ENCODE data around the gene CLBA1.

CLBA1 gene

GRCh38 chr14:105005329-105005928 is 19.8 kb downstream of the CLBA1 start:
- H3K4me1 Mint-ChIP-seq = peaks cover 8% of the 10 kb centered on the region
- H3K9me3 Mint-ChIP-seq = no peaks in the 10 kb centered on the region
- H3K4me3 Mint-ChIP-seq = no peak overlapping the region
- peaks cover 12% of the 10 kb centered on the region for H3K36me3 Mint-ChIP-seq (ENCODE audit: low read depth)
- no peak overlapping the region for H3K27ac Mint-ChIP-seq
- TF ChIP-seq CTCF (IDR thresholded peaks at IDR 0.05; ENCODE audit: unreplicated experiment in 3 of 3) = no peak
- H3K27me3 Mint-ChIP-seq (ENCODE audit: low read depth) = no peaks in the 10 kb centered on the region

DNA sequence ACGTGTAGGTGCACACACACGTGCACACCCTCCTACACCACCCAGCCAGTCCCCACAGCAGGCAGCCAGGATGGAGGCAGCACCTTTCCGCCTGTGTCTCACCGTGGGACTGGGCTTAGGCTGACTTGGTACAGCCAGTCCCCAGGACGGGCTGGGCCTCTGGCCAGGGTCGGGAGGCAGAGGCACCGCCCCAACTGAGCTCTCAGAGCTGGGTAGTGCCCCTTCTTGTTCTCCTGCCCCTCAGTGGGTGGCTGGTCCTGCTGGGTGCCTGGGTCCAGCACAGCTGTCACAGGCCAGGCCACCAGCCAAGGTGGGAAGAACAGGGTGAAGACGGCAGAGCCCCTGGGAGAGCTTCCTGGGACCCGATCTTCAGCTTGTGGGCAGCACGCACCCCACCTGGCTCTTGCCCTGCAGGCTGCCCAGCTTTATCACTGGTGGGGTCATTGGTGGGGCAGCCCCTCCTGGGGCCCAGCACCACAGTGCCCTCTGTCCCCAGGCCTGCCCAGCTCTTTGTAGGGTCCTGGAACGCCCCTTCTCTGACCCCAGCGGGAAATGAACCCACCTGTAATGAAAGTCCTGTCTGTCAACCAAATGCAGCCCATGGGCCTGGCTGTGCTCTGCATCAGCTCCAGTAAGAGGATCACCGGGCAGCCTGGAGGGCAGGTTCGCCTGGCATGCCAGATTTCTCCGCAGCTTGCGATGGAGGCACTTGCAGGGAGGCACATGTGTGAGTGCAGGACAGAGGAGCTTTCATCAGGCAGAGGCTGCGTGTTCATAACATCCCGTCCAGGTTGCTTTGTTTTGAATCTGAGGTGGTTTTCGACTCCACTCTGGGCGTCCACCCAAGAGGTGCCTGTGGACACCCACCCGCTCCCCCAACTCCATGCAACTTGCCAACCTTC is 20.6 kb downstream of the CLBA1 start:
- Mint-ChIP-seq H3K27ac (no peak overlapping the region), H3K4me1 (peaks cover 8% of the 10 kb centered on the region), H3K9me3 (no peaks in the 10 kb centered on the region), H3K4me3 (no peak overlapping the region), H3K27me3 (ENCODE audit: low read depth) (no peaks in the 10 kb centered on the region), H3K36me3 (ENCODE audit: low read depth) (peaks cover 12% of the 10 kb centered on the region)
- TF ChIP-seq CTCF (IDR thresholded peaks at IDR 0.05; ENCODE audit: unreplicated experiment in 3 of 3) = no peak

- no peaks in the 10 kb centered on the region for H3K9me3 Mint-ChIP-seq
- H3K4me3 Mint-ChIP-seq = no peak overlapping the region
- no peak for TF ChIP-seq CTCF (IDR thresholded peaks at IDR 0.05; ENCODE audit: unreplicated experiment in 3 of 3)
- H3K4me1 Mint-ChIP-seq = peaks cover 12% of the 10 kb centered on the region
- H3K27me3 Mint-ChIP-seq (ENCODE audit: low read depth) = no peaks in the 10 kb centered on the region
- H3K36me3 Mint-ChIP-seq (ENCODE audit: low read depth) = peaks cover 12% of the 10 kb centered on the region
- H3K27ac Mint-ChIP-seq = no peak overlapping the region
These were observed 21.4 kb downstream of the CLBA1 start for GRCh38 chr14:105006831-105007592.

GRCh38 chr14:105007593-105008264 is 22.1 kb downstream of the CLBA1 start:
- Mint-ChIP-seq H3K27me3 (ENCODE audit: low read depth) (no peaks in the 10 kb centered on the region), H3K36me3 (ENCODE audit: low read depth) (peaks cover 12% of the 10 kb centered on the region), H3K9me3 (no peaks in the 10 kb centered on the region), H3K4me3 (no peak overlapping the region), H3K4me1 (peaks cover 17% of the 10 kb centered on the region), H3K27ac (no peak overlapping the region)
- TF ChIP-seq CTCF (IDR thresholded peaks at IDR 0.05; ENCODE audit: unreplicated experiment in 3 of 3) = no peak

- no peak overlapping the region for H3K27ac Mint-ChIP-seq
- H3K4me3 Mint-ChIP-seq = no peak overlapping the region
- no peaks in the 10 kb centered on the region for H3K27me3 Mint-ChIP-seq (ENCODE audit: low read depth)
- H3K9me3 Mint-ChIP-seq = no peaks in the 10 kb centered on the region
- peaks cover 12% of the 10 kb centered on the region for H3K36me3 Mint-ChIP-seq (ENCODE audit: low read depth)
- peaks cover 40% of the 10 kb centered on the region for H3K4me1 Mint-ChIP-seq
- no peak for TF ChIP-seq CTCF (IDR thresholded peaks at IDR 0.05; ENCODE audit: unreplicated experiment in 3 of 3)
These were observed 24.5 kb downstream of the CLBA1 start for GRCh38 chr14:105010106-105010505.
